Fibroblast of upper back skin (primary cell): ENCODE results near the gene ZNF385A.

ENCODE experiments used
- DNase-seq: peaks from one replicate; pipeline ENCODE4 v3.0.0-alpha.2; 2013

ZNF385A gene

GRCh38 chr12:54415221-54415929 is 30.8 kb upstream of the ZNF385A start:
- no peak for DNase-seq

GRCh38 chr12:54413284-54414190 is 29.0 kb upstream of the ZNF385A start:
- DNase-seq = no peak

GRCh38 chr12:54412786-54413185 is 28.3 kb upstream of the ZNF385A start:
- no peak for DNase-seq

GRCh38 chr12:54412348-54412747 is 27.8 kb upstream of the ZNF385A start:
- no peak for DNase-seq

GRCh38 chr12:54411391-54412241 is 27.1 kb upstream of the ZNF385A start:
- DNase-seq = peak; percentile 96

GRCh38 chr12:54409267-54409666 is 24.7 kb upstream of the ZNF385A start:
- no peak for DNase-seq

GRCh38 chr12:54407183-54407905 is 22.8 kb upstream of the ZNF385A start:
- no peak for DNase-seq

GRCh38 chr12:54405573-54405972 is 21.0 kb upstream of the ZNF385A start:
- no peak for DNase-seq

GRCh38 chr12:54405106-54405505 is 20.6 kb upstream of the ZNF385A start:
- DNase-seq = no peak

- peak; percentile 54 for DNase-seq
Observed at GRCh38 chr12:54404061-54405004, 19.8 kb upstream of the ZNF385A start.

- no peak for DNase-seq
Observed at GRCh38 chr12:54401119-54401518, 16.6 kb upstream of the ZNF385A start.

GRCh38 chr12:54398995-54399793 is 14.7 kb upstream of the ZNF385A start:
- peak; percentile 85 for DNase-seq

GRCh38 chr12:54398218-54398617 is 13.7 kb upstream of the ZNF385A start:
- no peak for DNase-seq

- DNase-seq = no peak
Observed at GRCh38 chr12:54397157-54397556, 12.6 kb upstream of the ZNF385A start.

- no peak for DNase-seq
Observed at GRCh38 chr12:54395545-54395944, 11.0 kb upstream of the ZNF385A start.

GRCh38 chr12:54394986-54395385 is 10.5 kb upstream of the ZNF385A start:
- DNase-seq = no peak

- DNase-seq = peak; percentile 59
Observed at GRCh38 chr12:54394281-54394719, 9.8 kb upstream of the ZNF385A start.

GRCh38 chr12:54393743-54394142 is 9.2 kb upstream of the ZNF385A start:
- DNase-seq = no peak

GRCh38 chr12:54393207-54393609 is 8.7 kb upstream of the ZNF385A start:
- DNase-seq = no peak

- DNase-seq = no peak
Observed at GRCh38 chr12:54392485-54393206, 8.1 kb upstream of the ZNF385A start.
